Lower leg skin (tissue), 3 donors: ENCODE data around the gene CTBP2.

Experiments
- CTCF ChIP-seq, 3 donors: fragments of 450-650 bp; IDR thresholded peaks; one replicate each; pipeline ENCODE4 v1.5.1; 2016; ENCODE audit warnings: antibody characterized with exemption in 3 of 3, mild to moderate bottlenecking in 3 of 3, moderate library complexity in 2 of 3
- POLR2A ChIP-seq, 2 donors: fragments of 450-650 bp; IDR thresholded peaks; one replicate each; pipeline ENCODE4 v1.6.1; 2016 to 2017; ENCODE audit warnings: antibody characterized with exemption in 2 of 2, mild to moderate bottlenecking in 1 of 2, moderate library complexity in 1 of 2

DNA sequence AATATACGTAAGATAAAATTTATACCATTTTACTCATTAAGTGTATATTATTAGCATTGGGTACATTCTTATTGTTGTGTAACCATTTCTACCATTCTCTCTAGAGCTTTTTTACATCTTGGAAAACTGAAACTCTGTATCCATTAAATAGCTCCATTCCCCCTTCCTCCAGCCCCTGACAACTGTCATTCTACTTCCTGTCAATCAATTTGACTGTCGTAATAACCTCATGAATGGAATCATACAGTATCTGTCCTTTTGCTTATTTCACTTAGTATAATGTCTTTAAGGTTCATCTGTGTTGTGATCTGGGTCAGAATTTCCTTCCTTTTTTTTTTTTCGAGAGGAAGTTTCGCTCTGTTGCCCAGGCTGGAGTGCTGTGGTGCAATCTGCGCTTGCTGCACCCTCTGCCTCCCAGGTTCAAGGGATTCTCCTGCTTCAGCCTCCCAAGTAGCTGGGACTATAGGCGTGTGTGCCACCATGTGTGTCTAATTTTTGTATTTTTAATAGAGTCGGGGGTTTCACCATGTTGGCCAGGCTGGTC lies 202.9 kb downstream of the CTBP2 start:
- TF ChIP-seq CTCF (IDR thresholded peaks at IDR 0.05) (no peak), POLR2A (IDR thresholded peaks at IDR 0.05) (no peak)
